Stimulated activated CD4-positive, alpha-beta T cell treated with anti-CD3 and anti-CD28 coated beads, TNF-alpha, amount 100 ng/mL, for 4 hours (primary cell): ENCODE measurements around the gene PRMT3.
"Not testable (repeated sequence)": the region's sequence is repeated elsewhere in the genome, so short reads cannot be mapped to it uniquely, and the experiment has no call there.

ENCODE experiments used
- DNase-seq, 3 experiments: peaks; one replicate each; pipeline ENCODE4 v3.0.0-alpha.2; 2020; ENCODE audit warnings: low read depth in 3 of 3

PRMT3 gene

DNA sequence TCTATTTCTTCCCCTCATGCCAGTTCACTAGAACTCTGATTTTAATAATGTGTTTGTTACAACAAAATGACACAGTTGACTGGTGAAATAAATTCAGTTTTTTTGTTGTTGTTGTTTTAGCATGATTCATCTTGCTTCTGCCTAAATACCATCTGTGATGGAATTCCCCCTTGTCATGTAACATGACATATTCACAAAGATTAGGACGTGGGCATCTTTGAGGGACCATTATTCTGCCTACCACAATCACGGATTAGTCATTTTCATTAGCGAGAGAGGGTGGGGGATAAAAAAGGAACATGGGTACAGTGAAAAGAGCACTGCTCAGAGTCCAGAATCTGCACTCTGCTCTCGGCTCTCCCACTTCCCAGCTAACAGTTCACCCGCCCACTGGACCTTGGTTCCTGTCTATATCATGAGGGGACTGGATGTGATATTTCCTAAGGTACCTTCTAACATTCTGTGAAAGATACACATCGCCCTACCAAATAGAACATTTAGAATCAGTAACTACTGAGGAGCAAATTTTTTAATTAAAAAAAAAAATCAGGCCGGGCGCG, 12.7 kb upstream of the PRMT3 start:
- no peak for DNase-seq

DNA sequence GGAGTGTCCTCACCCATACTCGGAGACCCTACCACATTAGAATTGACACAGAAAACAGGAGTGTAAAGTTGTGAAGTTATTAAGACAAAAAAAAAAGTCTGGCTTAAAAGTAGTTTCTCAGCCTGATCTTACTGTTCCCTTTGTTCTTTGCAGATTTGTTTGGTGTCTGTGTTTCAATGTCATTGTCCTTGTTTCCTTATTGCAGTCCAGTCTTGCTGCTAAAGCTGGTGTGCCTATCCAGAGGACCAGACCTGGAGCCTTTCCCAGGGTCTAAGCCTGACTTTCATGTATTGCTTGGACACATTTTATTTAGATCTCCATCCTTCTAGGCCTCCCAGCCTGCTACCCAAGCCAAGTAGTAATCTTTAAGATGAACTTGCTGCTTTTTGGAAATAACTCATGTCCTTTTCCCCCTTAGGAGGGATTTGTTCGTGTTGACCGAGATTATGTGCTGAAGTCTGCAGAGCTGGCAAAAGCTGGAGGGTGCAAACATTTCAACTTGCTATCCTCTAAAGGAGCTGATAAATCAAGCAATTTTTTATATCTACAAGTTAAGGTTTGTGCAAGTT, 11.3 kb upstream of the PRMT3 start:
- no peak for DNase-seq

DNA sequence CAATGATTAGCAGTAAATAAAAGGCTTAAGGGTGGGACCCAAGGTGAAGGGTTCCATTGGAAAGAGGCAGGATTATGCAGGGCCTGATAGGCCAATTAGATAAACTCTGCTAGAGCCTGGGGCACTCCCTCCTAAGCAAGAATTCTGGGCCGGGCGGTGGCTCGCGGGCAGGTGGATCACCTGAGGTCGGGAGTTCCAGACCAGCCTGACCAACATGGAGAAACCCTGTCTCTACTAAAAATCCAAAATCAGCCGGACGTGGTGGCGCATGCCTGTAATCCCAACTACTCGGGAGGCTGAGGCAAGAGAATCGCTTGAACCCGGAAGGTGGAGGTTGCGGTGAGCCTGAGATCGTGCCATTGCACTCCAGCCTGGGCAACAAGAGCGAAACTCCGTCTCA, 1.5 kb upstream of the PRMT3 start:
- DNase-seq: not testable (repeated sequence)

DNA sequence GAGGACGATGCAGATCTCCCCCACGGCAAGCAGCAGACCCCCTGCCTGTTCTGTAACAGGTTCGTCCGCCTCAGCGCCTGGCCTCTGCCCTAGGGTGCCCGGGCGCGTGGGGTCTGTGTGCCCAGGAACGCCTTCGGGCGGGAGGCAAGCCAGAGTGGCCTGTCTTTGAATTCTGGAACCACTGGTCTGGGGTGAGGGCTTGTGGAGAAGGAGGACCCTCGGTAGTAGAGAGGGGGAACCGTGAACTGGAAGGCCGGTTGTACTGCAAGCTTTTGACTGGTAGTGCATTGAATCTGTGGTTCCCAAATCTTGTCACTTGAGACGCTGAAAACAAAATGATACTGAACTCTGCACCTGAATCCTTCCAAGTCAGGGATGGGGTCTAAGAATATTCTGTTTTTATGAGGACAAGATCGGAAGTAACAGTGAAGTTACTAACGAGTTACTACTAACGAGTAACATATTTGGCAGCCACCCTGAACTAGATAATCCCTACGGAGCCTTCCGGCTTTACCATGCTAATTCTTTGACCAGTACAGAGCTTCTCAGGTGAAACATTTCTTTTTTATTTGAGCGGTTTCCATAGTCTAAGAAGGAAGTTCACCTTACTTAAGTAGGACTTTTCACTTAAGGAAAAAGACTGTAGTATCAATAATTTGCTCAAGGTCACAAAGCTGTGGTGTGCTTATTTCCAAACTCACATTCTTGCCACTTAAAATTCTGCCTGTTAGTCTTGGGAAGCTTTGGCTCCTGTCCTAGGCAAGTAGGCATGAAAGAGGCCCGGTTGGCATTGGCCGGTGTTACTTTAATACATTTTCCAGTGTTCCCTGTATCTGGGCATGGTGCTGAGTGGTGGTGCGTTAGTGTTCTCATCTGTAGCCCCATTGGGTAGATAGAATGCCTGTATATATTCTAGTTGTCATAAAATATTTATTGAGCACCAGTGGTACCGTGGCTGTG, 860 bp downstream of the PRMT3 start:
- DNase-seq: no peak

DNA sequence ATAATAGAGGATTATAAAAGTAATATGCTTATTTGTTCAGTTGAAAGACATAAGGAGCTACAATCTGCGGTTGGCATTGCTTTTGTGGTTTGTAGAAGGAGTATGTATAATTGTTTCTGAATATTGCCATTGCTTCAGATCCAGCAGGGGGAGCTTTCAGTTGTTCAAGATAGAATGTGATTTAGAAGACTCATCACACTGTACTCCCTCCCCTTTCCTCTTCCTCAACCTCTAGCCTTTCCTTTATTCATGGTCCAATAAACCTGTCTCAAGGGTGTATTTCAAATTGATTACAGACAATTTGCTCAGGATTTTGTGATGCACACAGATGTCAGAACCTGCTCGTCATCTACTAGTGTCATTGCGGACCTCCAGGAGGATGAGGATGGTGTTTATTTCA, 9.8 kb downstream of the PRMT3 start:
- DNase-seq: no peak

DNA sequence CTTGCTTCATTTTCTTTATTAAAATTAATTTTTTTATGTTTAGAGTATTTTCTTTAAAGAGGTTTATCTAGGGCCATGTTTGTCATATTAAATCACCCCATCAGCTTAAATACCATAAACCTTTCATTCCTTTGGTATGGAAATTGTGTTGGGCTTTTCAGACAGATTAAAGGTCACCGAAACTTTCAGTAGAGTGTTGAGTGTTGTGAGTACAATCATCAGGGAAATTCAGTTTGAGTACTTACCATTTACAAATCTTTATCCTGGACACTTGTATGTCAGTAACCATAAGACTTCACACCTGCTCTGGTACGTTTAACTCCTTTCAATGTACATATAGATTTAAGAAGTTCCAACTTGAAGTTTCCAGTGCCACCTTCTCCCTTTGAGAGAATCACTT, 12.0 kb downstream of the PRMT3 start:
- DNase-seq: no peak

DNA sequence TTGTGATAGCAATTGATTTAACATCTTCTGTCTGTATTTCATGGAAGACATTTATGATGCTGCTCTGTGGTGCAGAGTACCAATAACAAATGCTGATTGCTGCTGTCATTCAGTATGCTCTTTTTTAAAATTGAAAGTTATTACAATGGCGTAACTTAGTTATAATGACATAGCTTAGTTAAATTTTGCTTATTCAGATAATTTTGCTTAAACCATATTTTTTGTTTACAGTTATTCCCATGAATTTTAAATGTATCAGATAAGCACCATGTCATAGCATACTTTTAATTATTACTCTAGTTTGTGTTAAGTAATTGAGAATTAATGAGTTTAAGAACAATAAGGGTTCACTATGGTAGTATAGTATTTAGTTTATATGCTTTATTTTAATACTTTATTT, 15.5 kb downstream of the PRMT3 start:
- DNase-seq: no peak

DNA sequence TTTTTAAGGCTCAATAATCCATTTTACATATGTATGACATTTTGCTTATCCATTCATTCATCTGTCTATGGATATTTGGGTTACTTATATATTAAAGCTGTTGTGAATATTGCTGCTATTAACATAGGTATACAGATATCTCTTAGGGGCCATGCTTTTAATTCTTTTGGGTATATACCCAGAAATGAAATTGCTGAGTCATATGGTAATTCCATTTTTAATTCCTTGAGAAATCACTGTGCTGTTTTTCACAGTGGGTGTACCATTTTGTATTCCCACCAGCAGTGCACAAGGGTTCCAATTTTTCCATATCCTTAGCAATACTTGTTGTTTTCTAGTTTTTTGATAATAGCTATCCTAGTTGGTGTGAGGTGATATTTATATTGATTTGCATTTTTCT, 19.0 kb downstream of the PRMT3 start:
- no peak for DNase-seq

DNA sequence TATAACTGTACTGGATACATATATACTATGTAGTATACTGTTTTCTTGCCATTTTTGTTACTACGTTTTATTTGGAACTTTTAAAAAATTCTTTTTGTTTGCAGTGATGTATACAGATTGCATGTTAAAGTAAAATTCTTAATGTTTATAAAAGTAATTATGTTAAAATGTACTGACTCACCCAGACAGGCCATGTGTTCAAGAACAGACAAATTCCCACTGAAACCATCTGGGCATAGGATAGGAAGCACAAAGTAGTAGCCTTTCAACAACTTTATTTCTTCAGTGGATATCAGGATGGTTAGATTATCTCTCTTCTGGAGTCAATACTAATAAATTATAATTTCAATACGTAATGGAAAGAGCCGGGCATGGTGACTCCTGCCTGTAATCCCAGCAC, 19.8 kb downstream of the PRMT3 start:
- DNase-seq: no peak

DNA sequence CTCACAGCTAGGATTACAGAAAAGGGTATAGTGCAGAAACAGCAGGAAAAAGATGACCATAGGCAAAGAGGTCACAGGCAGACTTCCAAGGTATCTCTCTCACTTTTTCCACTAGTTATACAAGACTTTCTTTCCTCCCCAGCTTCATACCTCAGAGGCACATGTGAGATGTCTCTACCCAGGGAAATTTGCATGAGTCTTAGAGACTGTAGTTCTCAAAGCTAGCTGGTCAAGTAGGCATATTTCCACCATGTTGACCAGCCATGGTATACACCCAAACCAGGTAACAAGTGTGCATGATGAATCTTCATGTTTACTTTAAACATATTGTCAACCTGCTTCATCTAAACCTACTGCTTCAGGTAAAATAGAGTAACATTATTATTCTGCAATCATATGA, 27.9 kb downstream of the PRMT3 start:
- no peak for DNase-seq

DNA sequence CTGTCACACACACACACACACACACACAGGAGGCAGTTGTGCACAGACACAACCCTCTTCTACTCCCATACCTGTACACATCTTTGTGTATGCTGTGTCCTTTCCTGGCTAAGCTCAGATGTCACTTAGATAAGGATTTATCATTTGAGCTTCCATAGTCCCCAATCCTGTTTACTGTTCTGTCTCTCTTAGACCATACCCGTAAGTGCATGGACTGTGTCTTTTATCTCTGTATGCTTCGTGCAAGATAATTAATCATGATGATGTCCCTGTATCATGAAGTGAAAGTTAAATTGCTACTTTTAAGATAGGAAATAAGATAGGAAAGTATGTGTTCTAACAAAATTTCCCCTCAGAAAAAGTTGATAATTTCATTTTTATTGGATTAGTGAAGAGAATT, 30.3 kb downstream of the PRMT3 start:
- no peak for DNase-seq

DNA sequence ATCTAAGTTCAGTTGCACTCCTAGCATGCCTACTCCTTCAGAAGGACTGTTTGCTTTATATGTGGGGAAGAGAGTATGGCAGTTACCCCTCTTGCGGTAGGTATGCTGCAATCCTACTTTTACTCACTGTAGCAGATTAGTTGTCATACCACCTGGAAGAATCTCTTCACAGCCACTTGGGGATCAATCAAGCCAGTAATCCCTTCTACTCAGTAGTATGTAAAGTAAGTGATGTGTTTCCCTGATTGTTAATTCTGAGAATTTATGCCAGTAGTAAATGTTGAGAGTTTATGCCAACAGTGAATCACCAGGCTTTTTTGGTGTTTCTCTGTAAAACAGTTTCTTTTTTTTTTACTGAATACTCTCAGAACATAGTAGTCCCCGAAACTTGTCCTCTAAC, 34.4 kb downstream of the PRMT3 start:
- no peak for DNase-seq

DNA sequence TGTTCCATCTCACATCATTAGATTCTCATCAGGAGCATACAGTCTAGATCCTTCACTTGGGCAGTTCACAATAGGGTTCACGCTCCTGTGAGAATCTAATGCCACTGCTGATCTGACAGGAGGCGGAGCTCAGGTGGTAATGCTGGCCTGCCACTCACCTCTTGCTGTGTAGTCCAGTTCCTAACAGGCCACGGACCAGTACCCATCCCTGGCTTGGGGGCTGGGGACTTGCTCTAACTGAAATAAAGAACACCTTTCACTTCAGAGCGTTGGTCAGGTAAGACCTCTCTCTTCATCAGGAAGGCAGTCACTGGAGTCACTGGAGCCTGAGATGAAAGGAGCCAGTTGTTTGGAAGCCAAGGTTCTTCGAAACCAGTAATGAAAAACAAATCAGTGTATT, 41.7 kb downstream of the PRMT3 start:
- no peak for DNase-seq

DNA sequence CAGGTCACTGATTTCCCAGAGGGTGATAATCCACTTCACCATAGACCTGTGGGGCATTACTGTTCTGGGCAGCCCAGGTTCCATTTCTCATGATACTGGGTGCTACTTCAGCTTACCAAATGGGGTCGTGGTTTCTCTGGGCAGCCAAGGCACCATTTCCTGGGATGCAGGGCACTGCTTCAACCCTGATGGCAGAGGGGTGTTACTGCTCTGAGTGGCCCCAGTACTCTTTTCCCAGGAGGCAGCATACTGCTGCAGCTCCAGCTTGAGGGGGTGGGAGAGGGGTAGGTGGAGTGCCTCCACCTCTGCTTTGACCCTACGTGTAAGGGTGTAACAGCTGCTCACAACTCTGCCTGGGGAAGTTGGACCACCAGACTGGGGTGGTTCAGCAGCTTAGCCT, 51.1 kb downstream of the PRMT3 start:
- DNase-seq: no peak

DNA sequence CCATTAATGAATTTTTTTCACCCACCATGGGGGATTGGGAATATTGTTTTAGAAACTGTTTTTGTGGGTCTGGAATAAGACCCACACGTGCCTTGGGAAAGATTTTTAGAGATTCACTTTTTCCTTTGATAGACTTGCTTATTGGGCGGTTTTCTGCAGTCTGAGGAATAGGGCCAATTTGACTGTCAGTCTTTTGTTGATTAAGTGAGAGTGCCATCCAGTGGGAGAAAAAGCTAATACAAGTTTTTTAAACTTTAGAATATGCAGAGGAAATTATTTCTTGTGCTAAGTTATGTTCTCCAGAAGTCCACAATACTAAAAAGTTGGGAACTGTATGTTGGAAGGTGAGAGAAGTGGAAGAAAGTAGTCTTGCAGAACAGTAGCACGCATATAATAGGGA, 56.1 kb downstream of the PRMT3 start:
- DNase-seq: no peak

DNA sequence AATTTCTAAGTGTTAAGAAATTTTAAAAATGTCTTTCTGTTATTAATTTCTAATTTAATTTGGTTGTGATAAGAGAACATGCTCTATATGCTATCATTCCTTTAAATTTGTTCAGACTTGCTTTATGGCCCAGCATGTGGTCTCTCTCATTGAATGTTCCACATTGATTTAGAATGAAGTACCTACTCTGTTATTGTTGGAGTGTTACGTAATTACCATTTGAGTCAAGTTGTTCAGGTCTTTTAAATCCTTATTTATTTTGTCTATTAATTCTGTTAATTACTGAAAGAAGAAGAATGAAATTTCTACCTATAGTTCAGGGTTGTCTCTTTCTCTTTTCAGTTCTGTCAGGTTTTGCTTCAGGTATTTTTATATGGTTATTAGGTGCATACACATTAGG, 57.0 kb downstream of the PRMT3 start:
- DNase-seq: no peak

DNA sequence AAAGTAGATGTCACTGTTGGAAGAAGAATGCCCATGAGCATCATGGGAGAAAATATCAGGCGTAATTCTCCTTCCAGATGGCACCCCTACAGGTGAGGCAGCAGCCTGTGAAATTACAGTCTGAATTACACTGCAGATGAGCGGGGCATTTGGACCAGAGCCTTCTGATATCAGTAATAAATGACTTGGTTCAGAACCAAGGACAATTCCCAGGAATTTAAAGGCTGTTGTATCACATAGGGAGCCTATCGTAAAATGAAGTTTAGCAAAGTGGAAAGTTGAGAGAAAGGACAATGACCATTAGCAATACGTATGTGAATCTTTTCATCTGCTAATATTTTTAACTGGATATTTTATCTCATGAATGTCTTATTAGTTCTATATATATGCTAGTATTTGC, 61.3 kb downstream of the PRMT3 start:
- DNase-seq: no peak

DNA sequence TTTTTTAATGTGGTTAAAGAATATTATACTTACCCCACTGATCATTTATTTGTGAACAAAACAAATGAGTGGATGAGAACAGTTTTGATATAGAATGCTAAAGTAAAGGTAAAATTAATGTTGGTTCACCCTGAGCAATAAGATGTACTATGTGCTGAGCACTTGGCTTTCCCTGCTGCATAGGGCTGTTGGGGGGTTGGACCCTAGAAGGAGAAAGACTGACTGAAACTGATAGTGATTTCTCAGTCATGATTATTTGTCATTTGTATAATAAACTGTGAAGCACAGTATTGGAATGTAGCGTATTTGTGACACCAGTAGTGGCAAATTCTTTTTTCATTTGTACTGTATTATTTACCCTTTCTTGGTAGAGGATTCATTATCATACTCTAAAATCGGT, 63.3 kb downstream of the PRMT3 start:
- DNase-seq: no peak

DNA sequence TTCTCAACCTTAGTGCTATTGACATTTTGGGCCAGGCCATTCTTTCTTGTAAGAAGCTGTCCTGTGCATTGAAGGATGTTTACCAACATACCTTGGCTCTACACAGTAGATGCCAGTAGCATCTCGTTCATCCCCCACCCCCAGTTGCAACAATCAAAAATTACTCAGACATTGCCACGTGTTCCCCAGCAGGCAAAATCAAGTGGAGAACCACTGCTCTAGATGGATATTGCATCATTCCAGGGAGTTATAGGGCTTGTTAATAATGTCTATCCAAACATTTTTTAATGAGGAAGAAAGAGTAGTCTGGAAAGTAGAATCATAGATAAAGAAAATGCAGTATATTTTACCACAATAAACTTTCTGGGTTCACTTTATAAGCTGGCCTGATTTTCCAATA, 64.1 kb downstream of the PRMT3 start:
- DNase-seq: no peak

DNA sequence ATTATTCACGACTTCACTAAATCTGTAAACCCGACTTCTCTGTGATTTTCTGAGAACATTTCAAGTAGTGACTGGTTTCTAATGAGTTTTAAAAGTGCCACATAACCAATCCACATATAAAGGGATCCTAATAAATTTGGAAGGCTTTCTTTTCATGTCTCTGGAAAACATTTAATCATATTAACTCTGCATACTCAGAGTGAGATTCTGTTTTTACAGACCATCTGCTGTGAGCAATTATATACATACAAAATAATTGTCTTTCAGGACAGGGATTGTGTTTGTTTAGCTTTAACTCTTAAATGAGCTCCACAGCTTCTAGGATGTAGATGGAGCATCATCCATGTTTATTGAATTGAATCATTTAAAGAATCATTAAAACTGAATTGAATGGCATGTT, 65.1 kb downstream of the PRMT3 start:
- DNase-seq: no peak

DNA sequence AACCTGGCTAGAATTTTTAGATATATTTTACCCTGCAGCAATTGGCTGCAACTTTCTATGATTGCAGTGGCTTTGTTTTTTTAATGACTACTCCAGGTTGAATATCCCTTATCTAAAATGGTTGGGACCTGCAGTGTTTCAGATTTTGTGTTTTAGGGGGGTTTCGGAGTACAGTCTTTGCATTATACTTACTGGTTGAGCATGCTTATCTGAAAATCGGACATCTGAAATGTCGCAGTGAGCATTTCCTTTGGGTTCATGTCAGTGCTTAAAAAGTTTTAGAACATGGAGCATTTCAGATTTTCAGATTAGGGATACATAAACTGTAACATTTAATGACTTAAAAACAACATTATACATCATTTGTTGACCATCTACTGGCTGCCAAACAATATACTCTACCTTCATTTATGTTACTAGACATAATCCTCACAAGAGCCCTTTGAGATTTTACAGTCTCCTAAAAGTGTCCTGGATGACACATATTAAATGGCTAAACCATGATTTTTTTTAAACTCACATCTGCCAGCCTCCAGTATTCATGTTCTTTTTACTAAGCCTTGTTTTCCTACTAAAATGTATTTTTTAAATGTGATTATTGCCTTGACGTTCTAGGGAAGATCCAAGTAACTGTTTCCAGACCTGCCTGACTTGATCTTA, 66.3 kb downstream of the PRMT3 start:
- DNase-seq: no peak

DNA sequence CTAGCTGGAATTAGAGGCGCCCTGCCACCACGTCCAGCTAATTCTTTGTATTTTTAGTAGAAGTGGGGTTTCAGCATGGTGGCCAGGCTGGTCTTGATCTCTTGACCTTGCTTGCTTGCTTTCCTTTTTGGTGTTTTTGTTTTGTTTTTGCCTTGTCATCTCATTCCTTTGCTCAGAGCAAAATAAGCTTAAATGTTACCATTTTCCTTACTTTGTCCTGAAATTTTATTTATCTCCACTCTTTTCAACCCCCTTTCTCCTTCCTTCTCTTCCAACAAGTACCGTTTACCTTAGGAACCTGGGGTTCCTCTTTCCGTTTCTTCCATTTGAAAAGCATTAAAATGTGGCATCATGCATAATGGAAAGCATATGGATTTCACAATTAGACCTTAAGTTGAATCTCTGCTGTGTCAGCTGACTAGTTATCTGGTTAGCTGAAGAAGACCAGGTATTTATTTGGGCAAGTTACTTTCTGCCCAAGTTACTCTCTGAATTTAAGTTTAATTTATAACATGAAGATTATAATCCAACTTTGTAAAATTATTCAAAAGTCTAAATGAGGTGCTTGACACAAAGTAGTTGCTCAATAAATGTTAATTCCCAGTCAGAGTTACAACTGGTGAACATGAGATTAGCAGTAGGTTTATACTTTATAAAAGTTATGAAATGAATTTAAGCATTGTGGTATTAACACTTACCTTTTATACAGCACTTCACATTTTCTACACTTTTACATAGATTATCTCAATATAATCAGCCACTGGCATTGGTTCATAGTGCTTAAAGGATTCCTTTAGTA, 69.7 kb downstream of the PRMT3 start:
- no peak for DNase-seq
